A673 (cell line): ENCODE results near the gene KCNAB3.

Source experiments
- CTCF ChIP-seq: fragments of 300-800, 200-600 bp; sonication (generic); conservative IDR thresholded peaks from 2 replicates; pipeline ENCODE4 v1.5.1; 2017; ENCODE audit warnings: low read depth, mild to moderate bottlenecking, antibody characterized with exemption, low read length, moderate library complexity, mixed read lengths
- EZH2 ChIP-seq: fragments of 200-600 bp; sonication (generic); IDR thresholded peaks from 2 replicates; pipeline ENCODE4 v1.6.1; 2017; ENCODE audit warnings: borderline replicate concordance, low read depth, mild to moderate bottlenecking, mixed read lengths, antibody characterized with exemption, low read length; ENCODE audit not compliant: poor library complexity, severe bottlenecking

GRCh38 chr17:7977039-7977438, 47.4 kb upstream of the KCNAB3 start:
- no peak for TF ChIP-seq CTCF
- TF ChIP-seq EZH2: no peak
